Neuron (in vitro differentiated cells): ENCODE measurements around the gene ZAP70.

Experiments
- H2AFZ ChIP-seq: one replicate; pipeline ENCODE4 v1.6.1; 2013; ENCODE audit warnings: low read depth, mild to moderate bottlenecking, inconsistent platforms, low read length, moderate library complexity
- H3K27me3 ChIP-seq: one replicate; pipeline ENCODE4 v1.6.1; 2013; ENCODE audit warnings: low read length; ENCODE audit not compliant: insufficient read depth
- H3K36me3 ChIP-seq: one replicate; pipeline ENCODE4 v1.6.1; 2013; ENCODE audit warnings: low read length; ENCODE audit not compliant: insufficient read depth
- H3K4me1 ChIP-seq: one replicate; pipeline ENCODE4 v1.6.1; 2013; ENCODE audit warnings: low read length; ENCODE audit not compliant: insufficient read depth
- H3K4me3 ChIP-seq: 2 replicates; pipeline ENCODE4 v1.5.1; 2013; ENCODE audit warnings: mild to moderate bottlenecking, low read length, moderate library complexity
- H3K9me3 ChIP-seq: one replicate; pipeline ENCODE4 v1.6.1; 2013; ENCODE audit warnings: low read length

The ZAP70 gene

DNA sequence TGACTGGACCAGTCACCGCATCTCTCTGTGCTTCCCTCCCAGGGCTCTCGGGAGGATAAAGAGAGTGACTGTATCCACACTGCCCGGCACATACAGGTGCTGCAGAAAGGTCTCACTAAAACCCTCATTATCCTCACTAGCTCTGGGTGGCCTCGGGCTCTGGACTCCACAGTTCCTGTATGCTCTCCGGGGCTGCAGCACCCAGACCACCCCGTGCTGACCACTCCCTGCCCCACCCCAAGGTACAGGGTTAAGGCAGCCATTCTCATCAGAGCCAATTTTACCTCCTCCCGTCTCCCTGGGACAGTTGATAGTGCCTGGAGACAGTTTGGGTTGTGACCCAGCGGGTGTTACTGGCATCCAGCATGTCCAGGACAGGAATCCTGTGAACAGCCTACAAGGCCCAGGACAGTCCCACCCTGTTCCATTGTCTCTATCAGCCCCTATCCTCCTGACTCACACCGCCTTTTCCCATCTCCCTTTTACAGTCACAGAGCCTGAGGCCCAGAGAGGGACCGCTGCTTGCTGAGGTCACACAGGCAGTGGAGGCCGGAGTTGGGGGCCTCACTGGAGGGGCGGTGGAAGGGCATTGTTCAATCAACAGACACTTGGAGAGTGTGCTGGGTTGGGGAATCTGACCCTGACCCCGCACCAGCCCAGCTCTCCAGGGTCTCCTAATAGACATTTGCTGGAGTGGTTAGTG lies 1.7 kb downstream of the ZAP70 start:
- Histone ChIP-seq H3K9me3 (no peaks in the 10 kb centered on the region), H3K36me3 (no peaks in the 10 kb centered on the region), H3K4me1 (no peaks in the 10 kb centered on the region), H2AFZ (no peak overlapping the region), H3K4me3 (no peak overlapping the region), H3K27me3 (no peaks in the 10 kb centered on the region)

DNA sequence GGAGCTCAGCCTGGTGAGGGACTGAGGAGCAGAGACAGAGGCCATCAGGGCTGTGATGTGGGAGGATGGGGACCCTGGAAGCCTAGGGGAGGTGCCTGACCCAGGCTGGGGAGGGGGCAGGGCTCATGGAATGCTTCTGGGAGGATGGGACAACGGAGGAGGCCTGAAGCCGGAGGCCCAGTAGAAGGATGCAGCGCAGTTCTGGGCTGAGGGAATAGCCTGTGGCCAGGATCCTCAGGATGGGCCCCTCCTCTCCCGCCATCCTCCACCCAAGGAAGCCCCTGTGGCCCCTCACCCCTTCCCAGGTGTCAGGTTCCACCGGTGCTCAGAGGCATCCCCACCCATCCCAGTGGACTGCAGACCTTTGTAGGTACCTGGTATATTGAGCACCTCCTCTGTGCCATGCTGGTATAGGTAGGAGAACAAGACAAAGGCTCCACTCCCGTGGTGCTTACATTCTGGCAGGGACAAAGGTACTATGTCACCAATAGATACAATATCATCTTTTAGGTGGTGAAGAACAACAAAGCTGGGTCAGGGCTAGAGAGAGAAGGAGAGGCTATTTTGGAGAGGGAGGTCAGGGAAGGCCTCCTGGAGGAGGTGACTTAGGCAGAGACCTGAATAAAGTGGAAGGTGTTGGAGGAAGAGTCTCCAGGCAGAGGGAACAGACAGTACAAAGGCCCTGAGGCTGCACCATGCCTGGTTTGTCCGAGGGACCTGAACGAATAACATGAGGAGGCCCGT lies 2.7 kb downstream of the ZAP70 start:
- Histone ChIP-seq H3K4me3 (no peak overlapping the region), H3K4me1 (no peaks in the 10 kb centered on the region), H2AFZ (no peak overlapping the region), H3K9me3 (no peaks in the 10 kb centered on the region), H3K27me3 (no peaks in the 10 kb centered on the region), H3K36me3 (no peaks in the 10 kb centered on the region)

GRCh38 chr2:97716695-97717612 lies 3.6 kb downstream of the ZAP70 start:
- Histone ChIP-seq H3K4me3 (no peak overlapping the region), H3K4me1 (no peaks in the 10 kb centered on the region), H3K36me3 (no peaks in the 10 kb centered on the region), H3K9me3 (no peaks in the 10 kb centered on the region), H3K27me3 (no peaks in the 10 kb centered on the region), H2AFZ (no peak overlapping the region)

- Histone ChIP-seq H2AFZ (no peak overlapping the region), H3K9me3 (no peaks in the 10 kb centered on the region), H3K36me3 (no peaks in the 10 kb centered on the region), H3K27me3 (no peaks in the 10 kb centered on the region), H3K4me1 (no peaks in the 10 kb centered on the region), H3K4me3 (no peak overlapping the region)
Observed at GRCh38 chr2:97717613-97717995, 4.2 kb downstream of the ZAP70 start.

DNA sequence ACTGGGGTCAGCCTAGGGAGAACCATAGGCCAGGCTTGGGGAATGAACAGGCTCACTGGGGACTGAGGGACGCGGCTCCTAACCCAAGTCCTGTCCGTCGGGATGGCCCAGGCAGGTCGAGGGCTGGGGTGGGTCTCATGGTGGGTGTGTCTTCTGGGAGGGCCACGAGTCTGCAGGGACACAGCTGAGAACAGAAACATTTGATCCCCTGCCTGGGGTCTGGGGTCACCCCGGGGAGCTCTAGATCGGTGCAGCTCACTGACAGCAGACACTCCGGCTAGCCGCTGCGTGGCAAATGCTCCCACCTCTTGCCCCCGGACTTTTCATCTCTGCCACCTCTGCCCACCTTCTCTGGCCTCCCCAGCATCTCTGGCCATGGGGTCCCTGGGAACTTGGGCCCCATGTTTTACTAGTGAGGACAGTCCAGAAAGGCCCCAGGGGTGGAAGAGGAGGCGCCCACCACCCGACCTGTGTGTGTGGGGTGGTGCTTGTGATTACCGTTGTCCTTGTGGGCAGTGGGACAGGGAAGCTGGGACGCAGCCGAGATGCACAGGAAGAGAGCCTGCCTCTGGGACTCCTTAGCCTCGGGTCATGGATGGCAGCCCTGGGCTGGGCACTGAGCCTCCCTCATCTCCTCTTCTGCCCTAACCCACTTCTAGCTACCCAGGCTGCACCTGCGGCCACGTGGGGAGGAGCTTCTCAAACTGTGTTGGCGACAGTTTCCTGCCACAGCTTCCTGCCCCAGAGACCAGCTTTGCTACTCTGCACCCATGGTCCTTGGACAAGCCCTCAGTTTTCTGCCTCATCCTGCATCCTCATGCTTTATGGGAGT lies 4.9 kb downstream of the ZAP70 start:
- H2AFZ ChIP-seq = no peak overlapping the region
- no peaks in the 10 kb centered on the region for H3K27me3 ChIP-seq
- H3K9me3 ChIP-seq = no peaks in the 10 kb centered on the region
- H3K4me1 ChIP-seq = no peaks in the 10 kb centered on the region
- no peaks in the 10 kb centered on the region for H3K36me3 ChIP-seq
- no peak overlapping the region for H3K4me3 ChIP-seq

- H3K4me3 ChIP-seq = no peak overlapping the region
- no peaks in the 10 kb centered on the region for H3K36me3 ChIP-seq
- H3K4me1 ChIP-seq = no peaks in the 10 kb centered on the region
- H3K27me3 ChIP-seq = no peaks in the 10 kb centered on the region
- no peak overlapping the region for H2AFZ ChIP-seq
- H3K9me3 ChIP-seq = no peaks in the 10 kb centered on the region
Observed at GRCh38 chr2:97718942-97719341, 5.6 kb downstream of the ZAP70 start.

DNA sequence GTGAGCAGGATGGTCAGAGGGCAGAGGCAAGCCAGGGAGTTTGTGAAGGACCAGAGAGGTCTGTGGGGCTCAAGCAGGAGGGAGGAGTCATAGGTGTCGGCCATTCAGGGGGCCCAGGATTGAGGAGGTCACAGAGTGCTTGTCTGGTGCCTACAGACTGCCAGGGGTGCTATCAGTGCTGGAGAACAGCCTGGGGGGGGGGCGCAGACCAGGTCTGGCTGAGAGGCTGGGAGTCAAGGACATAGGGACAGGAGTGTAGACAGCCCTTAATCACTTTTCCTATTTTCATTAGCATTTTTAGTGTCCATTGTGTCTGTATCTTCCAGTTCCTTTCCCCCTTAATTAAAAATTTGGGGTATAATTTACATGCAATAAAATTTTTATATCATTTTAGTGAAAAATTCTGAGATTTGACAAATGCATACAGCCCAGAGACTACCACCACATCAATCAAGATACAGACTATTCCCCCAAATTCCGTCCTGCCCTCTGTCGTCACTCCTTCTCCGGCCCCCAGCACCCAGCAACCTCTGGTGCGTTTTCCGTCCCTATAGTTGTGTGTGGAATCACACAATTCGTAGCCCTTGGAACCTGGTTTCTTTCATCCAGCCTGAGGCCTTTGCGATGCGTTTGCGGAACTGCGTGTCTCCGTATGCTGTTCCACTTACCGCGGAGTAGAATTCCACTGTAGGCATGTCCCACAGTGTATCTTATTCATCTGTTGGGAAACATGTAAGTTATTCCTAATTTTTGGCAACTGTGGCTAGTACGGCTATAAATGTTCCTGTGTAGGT lies 6.2 kb downstream of the ZAP70 start:
- H3K27me3 ChIP-seq = no peaks in the 10 kb centered on the region
- H2AFZ ChIP-seq = no peak overlapping the region
- H3K4me3 ChIP-seq = no peak overlapping the region
- no peaks in the 10 kb centered on the region for H3K4me1 ChIP-seq
- H3K36me3 ChIP-seq = no peaks in the 10 kb centered on the region
- no peaks in the 10 kb centered on the region for H3K9me3 ChIP-seq

GRCh38 chr2:97720746-97721145 lies 7.4 kb downstream of the ZAP70 start:
- no peaks in the 10 kb centered on the region for H3K27me3 ChIP-seq
- H3K36me3 ChIP-seq = no peaks in the 10 kb centered on the region
- H3K9me3 ChIP-seq = no peaks in the 10 kb centered on the region
- no peak overlapping the region for H2AFZ ChIP-seq
- H3K4me1 ChIP-seq = no peaks in the 10 kb centered on the region
- no peak overlapping the region for H3K4me3 ChIP-seq

- H3K4me3 ChIP-seq = no peak overlapping the region
- H3K36me3 ChIP-seq = no peaks in the 10 kb centered on the region
- no peaks in the 10 kb centered on the region for H3K27me3 ChIP-seq
- H2AFZ ChIP-seq = no peak overlapping the region
- H3K4me1 ChIP-seq = no peaks in the 10 kb centered on the region
- H3K9me3 ChIP-seq = no peaks in the 10 kb centered on the region
Observed at GRCh38 chr2:97722227-97722626, 8.9 kb downstream of the ZAP70 start.

- Histone ChIP-seq H2AFZ (no peak overlapping the region), H3K4me3 (no peak overlapping the region), H3K4me1 (no peaks in the 10 kb centered on the region), H3K9me3 (no peaks in the 10 kb centered on the region), H3K27me3 (no peaks in the 10 kb centered on the region), H3K36me3 (no peaks in the 10 kb centered on the region)
Observed at GRCh38 chr2:97723156-97724072, 10.0 kb downstream of the ZAP70 start.

GRCh38 chr2:97724073-97724410 lies 10.7 kb downstream of the ZAP70 start:
- H3K4me1 ChIP-seq = no peaks in the 10 kb centered on the region
- H3K36me3 ChIP-seq = no peaks in the 10 kb centered on the region
- no peak overlapping the region for H3K4me3 ChIP-seq
- no peaks in the 10 kb centered on the region for H3K9me3 ChIP-seq
- H3K27me3 ChIP-seq = no peaks in the 10 kb centered on the region
- no peak overlapping the region for H2AFZ ChIP-seq
